Measurements from ENCODE around the gene FBXO10. TPM values are rescaled to one million over a fixed set of nuclear protein-coding genes. Genes with fewer than 3 reads are reported as not detected.

FBXO10 gene
- total RNA-seq, 1 donor from 2014 or later, result 8.0 TPM

- Histone ChIP-seq H3K27ac (no peak overlapping the region), H3K36me3 (peaks cover 93% of the 10 kb centered on the region), H3K27me3 (no peaks in the 10 kb centered on the region), H3K4me1 (no peaks in the 10 kb centered on the region), H3K4me3 (no peak overlapping the region), H3K9me3 (no peaks in the 10 kb centered on the region)
- TF ChIP-seq CTCF (IDR thresholded peaks at IDR 0.05), result no peak
- no peak for DNase-seq
- no peak for ATAC-seq
- intact Hi-C loops (cut with DNase I), result no loop called here
Measured at GRCh38 chr9:37495571-37495970, 80.6 kb downstream of the FBXO10 start.

GRCh38 chr9:37491939-37492338, 84.2 kb downstream of the FBXO10 start:
- no peak overlapping the region for H3K27ac ChIP-seq
- H3K9me3 ChIP-seq, result no peaks in the 10 kb centered on the region
- DNase-seq (no peak), ATAC-seq (no peak)
- intact Hi-C loops (cut with DNase I), result no loop called here
- peaks cover 78% of the 10 kb centered on the region for H3K36me3 ChIP-seq
- TF ChIP-seq CTCF (IDR thresholded peaks at IDR 0.05), result no peak
- H3K27me3 ChIP-seq, result no peaks in the 10 kb centered on the region
- no peak overlapping the region for H3K4me3 ChIP-seq
- H3K4me1 ChIP-seq, result peaks cover 9% of the 10 kb centered on the region

- ATAC-seq (peak; percentile 3), DNase-seq (no peak)
- H3K27ac ChIP-seq, result no peak overlapping the region
- H3K36me3 ChIP-seq, result peaks cover 30% of the 10 kb centered on the region
- H3K9me3 ChIP-seq, result no peaks in the 10 kb centered on the region
- H3K4me1 ChIP-seq, result peaks cover 16% of the 10 kb centered on the region
- H3K27me3 ChIP-seq, result no peaks in the 10 kb centered on the region
- peak overlapping the region; percentile 68 for H3K4me3 ChIP-seq
- no peak for TF ChIP-seq CTCF (IDR thresholded peaks at IDR 0.05)
- intact Hi-C loops (cut with DNase I), result no loop called here
Measured at GRCh38 chr9:37486616-37487548, 89.3 kb downstream of the FBXO10 start.

- H3K4me1 ChIP-seq, result peaks cover 16% of the 10 kb centered on the region
- no peak for TF ChIP-seq CTCF (IDR thresholded peaks at IDR 0.05)
- H3K9me3 ChIP-seq, result no peaks in the 10 kb centered on the region
- peak overlapping the region; percentile 55 for H3K27ac ChIP-seq
- ATAC-seq, result no peak
- no peak for DNase-seq
- intact Hi-C loops (cut with DNase I), result no loop called here
- no peaks in the 10 kb centered on the region for H3K27me3 ChIP-seq
- H3K4me3 ChIP-seq, result peak overlapping the region; percentile 68
- peaks cover 24% of the 10 kb centered on the region for H3K36me3 ChIP-seq
Measured at GRCh38 chr9:37486256-37486615, 89.9 kb downstream of the FBXO10 start.

- intact Hi-C loops (cut with DNase I), result no loop called here
- TF ChIP-seq CTCF (IDR thresholded peaks at IDR 0.05), result no peak
Measured at GRCh38 chr9:37485389-37486255, 90.6 kb downstream of the FBXO10 start, which contains the start of gene POLR1E. Gene POLR1E, plus strand, starts transcription at chr9:37485948. Its CDS starts 100 bp downstream, at chr9:37486048.

More at GRCh38 chr9:37485389-37486255, 90.6 kb downstream of the FBXO10 start, which contains the start of gene POLR1E:
- Histone ChIP-seq H3K4me1 (peaks cover 16% of the 10 kb centered on the region), H3K4me3 (peak within 1 kb of the TSS; percentile 68), H3K36me3 (peaks cover 18% of the 10 kb centered on the region), H3K27ac (peak within 1 kb of the TSS; percentile 55), H3K27me3 (peaks cover 2% of the 10 kb centered on the region), H3K9me3 (no peaks in the 10 kb centered on the region)
- DNase-seq, result peak; percentile 98
- ATAC-seq, result peak; percentile 100
